SK-N-SH (cell line): ENCODE measurements around the gene PNCK. TPM values are rescaled to one million over a fixed set of nuclear protein-coding genes. Genes with fewer than 3 reads are reported as not detected.

Source experiments
- CTCF ChIA-PET: fragments of 300-600, 350-600 bp; formaldehyde crosslinking; extraction: SDS; loops from one replicate; lab custom pipeline; 2021; lab: Yijun Ruan, JAX
- POLR2A ChIA-PET: fragments of 350-600 bp; sonication (Branson Sonifier 250); formaldehyde crosslinking; extraction: SDS; loops from one replicate; lab custom pipeline; 2020; ENCODE audit warnings: antibody characterized with exemption, inconsistent platforms; lab: Yijun Ruan, JAX
- DNase-seq: peaks from one replicate; pipeline ENCODE4 v3.0.0; 2012
- H2AFZ ChIP-seq: fragments of 200-600 bp; sonication (generic); 2 replicates; pipeline ENCODE4 v1.8.1; 2016; ENCODE audit warnings: antibody characterized with exemption, mild to moderate bottlenecking, low read depth
- H3F3A ChIP-seq: fragments of 200-600 bp; sonication (generic); replicated peaks from 2 replicates; pipeline ENCODE3; 2016; ENCODE audit warnings: antibody characterized with exemption, mild to moderate bottlenecking; ENCODE audit not compliant: insufficient read depth
- H3K27ac ChIP-seq, 2 experiments: fragments of 200-500 bp in 1 of 2; fragments of 200-600 bp in 1 of 2; sonication (Bioruptor generic) in 1 of 2; sonication (generic), shearing (Covaris generic) in 1 of 2; 2 replicates each; pipeline versions ENCODE4 v1.5.1 to v1.6.1; 2014 to 2016; ENCODE audit warnings: low read depth in 2 of 2, inconsistent platforms in 1 of 2, low read length in 1 of 2, mild to moderate bottlenecking in 1 of 2, mixed read lengths in 1 of 2
- H3K27me3 ChIP-seq: fragments of 200-600 bp; sonication (generic), shearing (Covaris generic); 2 replicates; pipeline ENCODE4 v1.6.1; 2016; ENCODE audit warnings: mixed run types; ENCODE audit not compliant: insufficient read depth
- H3K36me3 ChIP-seq, 2 experiments: fragments of 200-500 bp in 1 of 2; fragments of 200-600 bp in 1 of 2; sonication (Bioruptor generic) in 1 of 2; sonication (generic) in 1 of 2; replicated peaks in 1 of 2; 2 replicates each; pipeline versions ENCODE3 to v1.5.1; 2014 to 2016; ENCODE audit warnings: low read length in 1 of 2, mild to moderate bottlenecking in 1 of 2; ENCODE audit not compliant: insufficient read depth in 2 of 2, control insufficient read depth in 1 of 2
- H3K4me1 ChIP-seq, 2 experiments: fragments of 200-500 bp in 1 of 2; fragments of 200-600 bp in 1 of 2; sonication (Bioruptor generic) in 1 of 2; sonication (generic), shearing (Covaris generic) in 1 of 2; 2 replicates each; pipeline versions ENCODE4 v1.5.1 to v1.6.1; 2014 to 2016; ENCODE audit warnings: low read depth in 1 of 2, low read length in 1 of 2, mixed run types in 1 of 2; ENCODE audit not compliant: insufficient read depth in 2 of 2, control insufficient read depth in 1 of 2
- H3K4me2 ChIP-seq: fragments of 200-600 bp; sonication (generic), shearing (Covaris generic); 2 replicates; pipeline ENCODE4 v1.6.1; 2017; ENCODE audit warnings: mixed run types
- H3K4me3 ChIP-seq, 2 experiments: fragments of 200-500 bp in 1 of 2; fragments of 200-600 bp in 1 of 2; sonication (Bioruptor generic) in 1 of 2; sonication (generic), shearing (Covaris generic) in 1 of 2; 2 replicates each; pipeline versions ENCODE4 v1.5.1 to v1.8.1; 2014 to 2016; ENCODE audit warnings: low read depth in 2 of 2, inconsistent platforms in 1 of 2, low read length in 1 of 2, mild to moderate bottlenecking in 1 of 2, mixed read lengths in 1 of 2, moderate library complexity in 1 of 2
- H3K79me2 ChIP-seq: fragments of 200-600 bp; sonication (generic); 2 replicates; pipeline ENCODE4 v1.8.1; 2017; ENCODE audit warnings: mild to moderate bottlenecking; ENCODE audit not compliant: insufficient read depth
- H3K9ac ChIP-seq: fragments of 200-600 bp; sonication (generic); 2 replicates; pipeline ENCODE4 v1.6.1; 2017; ENCODE audit warnings: mixed run types
- H3K9me2 ChIP-seq: fragments of 200-600 bp; sonication (generic); 2 replicates; pipeline ENCODE4 v1.6.1; 2017; ENCODE audit warnings: mixed run types
- H3K9me3 ChIP-seq: fragments of 200-600 bp; sonication (generic); 2 replicates; pipeline ENCODE4 v1.6.1; 2017; ENCODE audit warnings: mixed run types, mild to moderate bottlenecking, moderate library complexity
- H4K20me1 ChIP-seq: fragments of 200-600 bp; sonication (generic); 2 replicates; pipeline ENCODE4 v1.6.1; 2017; ENCODE audit warnings: mild to moderate bottlenecking, mixed run types; ENCODE audit not compliant: insufficient read depth
- EZH2phosphoT487 ChIP-seq: fragments of 200-600 bp; sonication (generic); IDR thresholded peaks from 2 replicates; pipeline ENCODE4 v1.6.1; 2017; ENCODE audit warnings: low read depth, mixed run types, mild to moderate bottlenecking, antibody characterized with exemption, moderate library complexity, borderline replicate concordance
- FOXJ3 ChIP-seq: sonication (generic); formaldehyde crosslinking; IDR thresholded peaks from 2 replicates; pipeline ENCODE4 v1.5.1; 2020; ENCODE audit warnings: mild to moderate bottlenecking, missing genetic modification reagents
- GATA2 ChIP-seq: sonication (generic); formaldehyde crosslinking; IDR thresholded peaks from 2 replicates; pipeline ENCODE4 v1.5.0; 2020; ENCODE audit warnings: mild to moderate bottlenecking, missing genetic modification reagents
- MAX ChIP-seq: IDR thresholded peaks from 2 replicates; pipeline ENCODE4 v1.4.0; 2012; ENCODE audit warnings: low read depth
- MXI1 ChIP-seq: IDR thresholded peaks from 2 replicates; pipeline ENCODE4 v1.6.1; 2012; ENCODE audit warnings: mild to moderate bottlenecking, low read depth, low read length, improper control_type of control experiment
- NFIC ChIP-seq: IDR thresholded peaks from 2 replicates; pipeline ENCODE4 v1.4.0; 2012; ENCODE audit warnings: borderline replicate concordance
- RCOR1 ChIP-seq: fragments of 150-350 bp; IDR thresholded peaks from 2 replicates; pipeline ENCODE4 v1.6.1; 2017; ENCODE audit warnings: antibody characterized with exemption, low read length
- TCF12 ChIP-seq: IDR thresholded peaks from 2 replicates; pipeline ENCODE4 v1.4.0; 2012
- WGBS: methylation state at CpG from one replicate; pipeline ENCODE4 v1.1.6; 2017; ENCODE audit warnings: low lambda C conversion rate; 5-methylcytosine and 5-hydroxymethylcytosine counted together
- polyA plus RNA-seq, 3 experiments: library from polyadenylated mRNA; depleted of rRNA; stranded (reverse); fragments of >200 nt; gene quantifications; 2 replicates each; pipeline ENCODE4 v1.2.3, GENCODE V29; 2012
- TF ChIP-seq, protein P1 (sequence below): IDR thresholded peaks from 2 replicates; pipeline ENCODE4 v1.4.0; 2012; ENCODE audit warnings: low read depth, borderline replicate concordance
- TF ChIP-seq, protein P2 (sequence below): IDR thresholded peaks from 2 replicates; pipeline ENCODE4 v1.6.1; 2012; ENCODE audit warnings: mild to moderate bottlenecking, low read depth, low read length, moderate library complexity

The PNCK gene
- polyA plus RNA-seq, 1 of the 3 experiments (the other 2 are of a cell fraction) = 1.2 TPM

DNA sequence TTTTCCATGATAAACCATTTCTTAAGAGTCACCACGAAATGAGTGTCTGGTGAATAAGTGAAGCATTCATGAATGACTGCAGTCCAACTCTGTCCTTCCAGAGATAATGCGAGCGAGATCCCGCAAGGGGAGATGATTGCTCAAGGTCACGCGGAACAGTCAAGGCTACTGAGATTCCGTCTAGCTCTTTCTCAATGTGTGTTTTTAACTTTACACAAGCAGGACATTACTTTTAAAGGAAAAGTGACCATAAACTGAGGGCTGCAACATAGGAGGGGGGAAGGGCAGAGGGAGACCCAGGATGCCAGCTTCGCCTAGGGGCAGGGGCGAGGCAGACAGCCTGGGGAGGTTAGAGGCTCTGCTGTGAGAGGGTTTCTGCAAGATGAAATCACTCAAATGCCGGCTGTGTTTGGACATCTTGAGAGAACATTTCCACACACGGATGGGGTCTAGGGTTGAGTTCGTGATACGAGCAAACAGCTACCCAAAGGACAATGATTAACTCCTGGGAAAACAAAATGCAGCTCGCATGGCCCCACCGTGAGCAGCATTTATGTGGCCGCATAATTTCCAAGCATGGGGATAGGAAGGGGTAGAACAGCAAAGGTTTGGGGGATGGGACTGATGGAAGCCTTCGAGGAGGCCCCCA is 50.8 kb downstream of the PNCK start:
- DNase-seq = no peak
- Histone ChIP-seq H3K4me3 (no peak overlapping the region), H3K9me3 (no peaks in the 10 kb centered on the region), H3K79me2 (no peaks in the 10 kb centered on the region), H3K9ac (no peak overlapping the region), H3F3A (no peaks in the 10 kb centered on the region), H3K27me3 (peaks cover 62% of the 10 kb centered on the region), H3K36me3 (no peaks in the 10 kb centered on the region), H3K9me2 (no peaks in the 10 kb centered on the region), H3K4me2 (no peak overlapping the region), H3K27ac (no peak overlapping the region), H2AFZ (no peak overlapping the region), H3K4me1 (no peaks in the 10 kb centered on the region; a peak in 1 of 4 replicates), H4K20me1 (no peaks in the 10 kb centered on the region)
- CTCF ChIA-PET = interaction anchor here (1.1 to 2.3 kb wide), 4 partner anchors 12 to 68 kb away, joined by 3 to 8 read pairs (median 5); no protein-coding TSS in a partner anchor
- TF ChIP-seq GATA2 (no peak), MXI1 (no peak), RCOR1 (no peak), TCF12 (no peak), MAX (no peak), EZH2phosphoT487 (no peak), NFIC (no peak), FOXJ3 (CRISPR knock-in tag) (no peak)
- TF ChIP-seq, protein P1, sequence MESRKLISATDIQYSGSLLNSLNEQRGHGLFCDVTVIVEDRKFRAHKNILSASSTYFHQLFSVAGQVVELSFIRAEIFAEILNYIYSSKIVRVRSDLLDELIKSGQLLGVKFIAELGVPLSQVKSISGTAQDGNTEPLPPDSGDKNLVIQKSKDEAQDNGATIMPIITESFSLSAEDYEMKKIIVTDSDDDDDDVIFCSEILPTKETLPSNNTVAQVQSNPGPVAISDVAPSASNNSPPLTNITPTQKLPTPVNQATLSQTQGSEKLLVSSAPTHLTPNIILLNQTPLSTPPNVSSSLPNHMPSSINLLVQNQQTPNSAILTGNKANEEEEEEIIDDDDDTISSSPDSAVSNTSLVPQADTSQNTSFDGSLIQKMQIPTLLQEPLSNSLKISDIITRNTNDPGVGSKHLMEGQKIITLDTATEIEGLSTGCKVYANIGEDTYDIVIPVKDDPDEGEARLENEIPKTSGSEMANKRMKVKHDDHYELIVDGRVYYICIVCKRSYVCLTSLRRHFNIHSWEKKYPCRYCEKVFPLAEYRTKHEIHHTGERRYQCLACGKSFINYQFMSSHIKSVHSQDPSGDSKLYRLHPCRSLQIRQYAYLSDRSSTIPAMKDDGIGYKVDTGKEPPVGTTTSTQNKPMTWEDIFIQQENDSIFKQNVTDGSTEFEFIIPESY = no peak
- TF ChIP-seq, protein P2, sequence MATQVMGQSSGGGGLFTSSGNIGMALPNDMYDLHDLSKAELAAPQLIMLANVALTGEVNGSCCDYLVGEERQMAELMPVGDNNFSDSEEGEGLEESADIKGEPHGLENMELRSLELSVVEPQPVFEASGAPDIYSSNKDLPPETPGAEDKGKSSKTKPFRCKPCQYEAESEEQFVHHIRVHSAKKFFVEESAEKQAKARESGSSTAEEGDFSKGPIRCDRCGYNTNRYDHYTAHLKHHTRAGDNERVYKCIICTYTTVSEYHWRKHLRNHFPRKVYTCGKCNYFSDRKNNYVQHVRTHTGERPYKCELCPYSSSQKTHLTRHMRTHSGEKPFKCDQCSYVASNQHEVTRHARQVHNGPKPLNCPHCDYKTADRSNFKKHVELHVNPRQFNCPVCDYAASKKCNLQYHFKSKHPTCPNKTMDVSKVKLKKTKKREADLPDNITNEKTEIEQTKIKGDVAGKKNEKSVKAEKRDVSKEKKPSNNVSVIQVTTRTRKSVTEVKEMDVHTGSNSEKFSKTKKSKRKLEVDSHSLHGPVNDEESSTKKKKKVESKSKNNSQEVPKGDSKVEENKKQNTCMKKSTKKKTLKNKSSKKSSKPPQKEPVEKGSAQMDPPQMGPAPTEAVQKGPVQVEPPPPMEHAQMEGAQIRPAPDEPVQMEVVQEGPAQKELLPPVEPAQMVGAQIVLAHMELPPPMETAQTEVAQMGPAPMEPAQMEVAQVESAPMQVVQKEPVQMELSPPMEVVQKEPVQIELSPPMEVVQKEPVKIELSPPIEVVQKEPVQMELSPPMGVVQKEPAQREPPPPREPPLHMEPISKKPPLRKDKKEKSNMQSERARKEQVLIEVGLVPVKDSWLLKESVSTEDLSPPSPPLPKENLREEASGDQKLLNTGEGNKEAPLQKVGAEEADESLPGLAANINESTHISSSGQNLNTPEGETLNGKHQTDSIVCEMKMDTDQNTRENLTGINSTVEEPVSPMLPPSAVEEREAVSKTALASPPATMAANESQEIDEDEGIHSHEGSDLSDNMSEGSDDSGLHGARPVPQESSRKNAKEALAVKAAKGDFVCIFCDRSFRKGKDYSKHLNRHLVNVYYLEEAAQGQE = no peak
- 50% methylated on average over 17 of the region's 17 CpGs for WGBS
- POLR2A ChIA-PET = no interaction called here
